GM06990 (cell line): ENCODE measurements around the gene BCAS3.

Experiments
- DNase-seq: peaks from one replicate; pipeline ENCODE4 v3.0.0-alpha.2; 2011; ENCODE audit not compliant: insufficient read length; ENCODE audit errors: extremely low read depth
- H3K27me3 ChIP-seq: replicated peaks from 2 replicates; pipeline ENCODE4 v1.6.0; 2011; ENCODE audit warnings: low read length; ENCODE audit not compliant: control insufficient read depth, insufficient read depth
- H3K36me3 ChIP-seq: 2 replicates; pipeline ENCODE4 v1.5.1; 2011; ENCODE audit warnings: low read length; ENCODE audit not compliant: control insufficient read depth, insufficient read depth
- H3K4me3 ChIP-seq: replicated peaks from 2 replicates; pipeline ENCODE4 v1.5.1; 2011; ENCODE audit warnings: low read depth, mild to moderate bottlenecking, control low read depth, low read length
- TF ChIP-seq, protein P1 (sequence below): IDR thresholded peaks from 2 replicates; pipeline ENCODE4 v1.5.1; 2011; ENCODE audit warnings: low read length, control low read depth, mild to moderate bottlenecking, inconsistent platforms; ENCODE audit not compliant: insufficient read depth, poor library complexity, severe bottlenecking

BCAS3 gene

GRCh38 chr17:60738287-60738686, 60.6 kb downstream of the BCAS3 start:
- DNase-seq: no peak
- no peaks in the 10 kb centered on the region for H3K27me3 ChIP-seq
- no peaks in the 10 kb centered on the region for H3K36me3 ChIP-seq
- TF ChIP-seq, protein P1, sequence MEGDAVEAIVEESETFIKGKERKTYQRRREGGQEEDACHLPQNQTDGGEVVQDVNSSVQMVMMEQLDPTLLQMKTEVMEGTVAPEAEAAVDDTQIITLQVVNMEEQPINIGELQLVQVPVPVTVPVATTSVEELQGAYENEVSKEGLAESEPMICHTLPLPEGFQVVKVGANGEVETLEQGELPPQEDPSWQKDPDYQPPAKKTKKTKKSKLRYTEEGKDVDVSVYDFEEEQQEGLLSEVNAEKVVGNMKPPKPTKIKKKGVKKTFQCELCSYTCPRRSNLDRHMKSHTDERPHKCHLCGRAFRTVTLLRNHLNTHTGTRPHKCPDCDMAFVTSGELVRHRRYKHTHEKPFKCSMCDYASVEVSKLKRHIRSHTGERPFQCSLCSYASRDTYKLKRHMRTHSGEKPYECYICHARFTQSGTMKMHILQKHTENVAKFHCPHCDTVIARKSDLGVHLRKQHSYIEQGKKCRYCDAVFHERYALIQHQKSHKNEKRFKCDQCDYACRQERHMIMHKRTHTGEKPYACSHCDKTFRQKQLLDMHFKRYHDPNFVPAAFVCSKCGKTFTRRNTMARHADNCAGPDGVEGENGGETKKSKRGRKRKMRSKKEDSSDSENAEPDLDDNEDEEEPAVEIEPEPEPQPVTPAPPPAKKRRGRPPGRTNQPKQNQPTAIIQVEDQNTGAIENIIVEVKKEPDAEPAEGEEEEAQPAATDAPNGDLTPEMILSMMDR: no peak
- no peak overlapping the region for H3K4me3 ChIP-seq

- no peaks in the 10 kb centered on the region for H3K27me3 ChIP-seq
- TF ChIP-seq, protein P1: no peak
- H3K4me3 ChIP-seq: no peak overlapping the region
- no peaks in the 10 kb centered on the region for H3K36me3 ChIP-seq
- DNase-seq: no peak
Observed at GRCh38 chr17:60740584-60740983, 62.9 kb downstream of the BCAS3 start.

DNA sequence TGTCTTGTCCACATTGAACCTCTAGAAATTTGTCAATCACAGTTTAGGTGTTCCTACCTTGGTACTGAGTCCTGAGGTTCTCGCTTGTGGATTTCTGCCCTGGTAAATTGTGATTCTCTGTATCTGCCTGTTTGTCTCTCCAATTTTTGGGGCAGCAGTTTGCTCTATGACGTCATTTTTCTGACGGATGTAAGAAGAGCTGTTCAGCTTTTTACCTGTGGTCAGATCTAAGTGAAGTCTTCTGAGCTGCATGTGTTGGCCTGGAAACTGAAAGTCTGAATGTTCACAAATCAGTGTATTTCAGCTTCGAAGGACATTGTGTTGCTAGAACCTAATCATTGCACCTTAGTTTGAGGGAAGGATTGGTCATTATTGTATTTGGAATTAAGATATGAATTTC, 63.4 kb downstream of the BCAS3 start:
- DNase-seq: no peak
- H3K27me3 ChIP-seq: no peaks in the 10 kb centered on the region
- no peaks in the 10 kb centered on the region for H3K36me3 ChIP-seq
- TF ChIP-seq, protein P1: no peak
- no peak overlapping the region for H3K4me3 ChIP-seq

DNA sequence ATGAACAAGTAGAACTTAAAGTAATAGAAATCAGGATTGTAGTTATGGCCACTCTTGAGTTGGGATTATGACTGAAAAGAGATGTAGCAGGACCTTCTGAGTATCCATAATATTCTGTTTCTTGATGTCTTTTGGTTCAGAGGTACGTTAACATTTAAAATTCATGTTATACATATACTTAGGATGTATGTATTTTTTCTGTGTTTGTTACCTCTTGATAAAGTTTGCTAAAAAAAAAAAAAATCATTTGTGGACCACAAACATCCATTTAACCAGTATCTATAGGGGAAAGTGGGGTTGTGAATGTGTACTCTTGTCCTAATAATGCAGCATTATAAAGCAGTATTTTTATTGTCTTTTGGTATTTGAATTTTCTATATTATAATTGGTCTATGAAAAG, 65.6 kb downstream of the BCAS3 start:
- Histone ChIP-seq H3K36me3 (no peaks in the 10 kb centered on the region), H3K27me3 (no peaks in the 10 kb centered on the region), H3K4me3 (no peak overlapping the region)
- no peak for DNase-seq
- TF ChIP-seq, protein P1: no peak

DNA sequence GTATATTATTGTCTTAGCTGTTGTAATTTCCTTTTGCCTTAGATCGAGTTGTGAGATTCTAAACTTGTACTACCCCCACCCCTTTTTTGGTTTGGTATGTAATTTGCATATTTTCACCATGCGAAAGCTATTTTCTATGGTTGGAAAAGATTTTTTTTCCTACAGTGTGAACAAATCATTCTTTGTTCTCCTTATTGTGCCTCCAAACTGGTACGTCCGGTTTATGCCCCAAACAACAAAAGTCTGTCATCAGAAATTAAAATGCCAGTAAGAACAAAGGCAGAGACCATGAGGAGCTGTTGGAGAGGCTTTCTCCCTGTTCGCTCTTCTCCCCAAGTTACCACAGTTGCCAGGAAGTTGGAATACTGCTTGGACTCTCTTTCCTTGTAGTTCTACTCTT, 66.1 kb downstream of the BCAS3 start:
- H3K36me3 ChIP-seq: no peaks in the 10 kb centered on the region
- no peak for DNase-seq
- TF ChIP-seq, protein P1: no peak
- no peaks in the 10 kb centered on the region for H3K27me3 ChIP-seq
- H3K4me3 ChIP-seq: no peak overlapping the region

GRCh38 chr17:60744355-60744966, 66.8 kb downstream of the BCAS3 start:
- no peaks in the 10 kb centered on the region for H3K36me3 ChIP-seq
- no peak for DNase-seq
- no peak overlapping the region for H3K4me3 ChIP-seq

More at GRCh38 chr17:60744355-60744966, 66.8 kb downstream of the BCAS3 start:
- TF ChIP-seq, protein P1: no peak
- H3K27me3 ChIP-seq: no peaks in the 10 kb centered on the region
